Erythroblast (primary cell): ENCODE data around the gene RPS6KA1.

Experiments used
- GATA1 ChIP-seq: IDR thresholded peaks from 2 replicates; pipeline ENCODE4 v1.6.1; 2011; ENCODE audit warnings: low read depth, mild to moderate bottlenecking, control low read depth, low read length, moderate library complexity
- POLR2A ChIP-seq: IDR thresholded peaks from 2 replicates; pipeline ENCODE4 v1.6.1; 2011; ENCODE audit warnings: mild to moderate bottlenecking, low read length

DNA sequence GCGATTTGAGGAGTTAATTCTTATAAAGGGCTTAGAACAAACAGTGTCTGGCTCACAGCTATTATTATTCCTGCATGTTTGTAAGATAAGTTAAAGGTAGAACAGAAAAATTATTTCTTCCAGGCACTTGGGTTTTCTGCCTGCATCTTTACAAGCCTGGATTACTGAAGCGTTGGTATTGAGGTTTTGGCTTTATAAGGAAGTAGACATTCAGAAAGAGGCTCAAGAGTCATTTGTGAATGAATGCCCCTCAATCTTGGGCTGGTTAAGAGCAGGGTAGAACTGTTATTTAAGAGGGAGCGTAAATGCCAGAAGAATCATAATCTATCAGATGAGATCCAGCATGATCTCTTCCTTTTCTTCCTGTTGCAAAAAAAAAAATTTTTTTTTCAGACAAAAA lies 89.0 kb downstream of the RPS6KA1 start:
- TF ChIP-seq POLR2A (no peak), GATA1 (no peak)
